GM06990 (cell line): ENCODE measurements around the gene PNKP.

Experiments used
- DNase-seq: peaks from one replicate; pipeline ENCODE4 v3.0.0-alpha.2; 2011; ENCODE audit not compliant: insufficient read length; ENCODE audit errors: extremely low read depth
- H3K27me3 ChIP-seq: replicated peaks from 2 replicates; pipeline ENCODE4 v1.6.0; 2011; ENCODE audit warnings: low read length; ENCODE audit not compliant: control insufficient read depth, insufficient read depth
- H3K36me3 ChIP-seq: 2 replicates; pipeline ENCODE4 v1.5.1; 2011; ENCODE audit warnings: low read length; ENCODE audit not compliant: control insufficient read depth, insufficient read depth
- H3K4me3 ChIP-seq: replicated peaks from 2 replicates; pipeline ENCODE4 v1.5.1; 2011; ENCODE audit warnings: low read depth, mild to moderate bottlenecking, control low read depth, low read length
- CTCF ChIP-seq: IDR thresholded peaks from 2 replicates; pipeline ENCODE4 v1.5.1; 2011; ENCODE audit warnings: low read length, control low read depth, mild to moderate bottlenecking, inconsistent platforms; ENCODE audit not compliant: insufficient read depth, poor library complexity, severe bottlenecking

Gene PNKP

GRCh38 chr19:49857838-49858087, 9.6 kb downstream of the PNKP start:
- DNase-seq, result no peak
- Histone ChIP-seq H3K4me3 (no peak overlapping the region), H3K36me3 (peaks cover 38% of the 10 kb centered on the region), H3K27me3 (no peaks in the 10 kb centered on the region)
- TF ChIP-seq CTCF, result no peak

DNA sequence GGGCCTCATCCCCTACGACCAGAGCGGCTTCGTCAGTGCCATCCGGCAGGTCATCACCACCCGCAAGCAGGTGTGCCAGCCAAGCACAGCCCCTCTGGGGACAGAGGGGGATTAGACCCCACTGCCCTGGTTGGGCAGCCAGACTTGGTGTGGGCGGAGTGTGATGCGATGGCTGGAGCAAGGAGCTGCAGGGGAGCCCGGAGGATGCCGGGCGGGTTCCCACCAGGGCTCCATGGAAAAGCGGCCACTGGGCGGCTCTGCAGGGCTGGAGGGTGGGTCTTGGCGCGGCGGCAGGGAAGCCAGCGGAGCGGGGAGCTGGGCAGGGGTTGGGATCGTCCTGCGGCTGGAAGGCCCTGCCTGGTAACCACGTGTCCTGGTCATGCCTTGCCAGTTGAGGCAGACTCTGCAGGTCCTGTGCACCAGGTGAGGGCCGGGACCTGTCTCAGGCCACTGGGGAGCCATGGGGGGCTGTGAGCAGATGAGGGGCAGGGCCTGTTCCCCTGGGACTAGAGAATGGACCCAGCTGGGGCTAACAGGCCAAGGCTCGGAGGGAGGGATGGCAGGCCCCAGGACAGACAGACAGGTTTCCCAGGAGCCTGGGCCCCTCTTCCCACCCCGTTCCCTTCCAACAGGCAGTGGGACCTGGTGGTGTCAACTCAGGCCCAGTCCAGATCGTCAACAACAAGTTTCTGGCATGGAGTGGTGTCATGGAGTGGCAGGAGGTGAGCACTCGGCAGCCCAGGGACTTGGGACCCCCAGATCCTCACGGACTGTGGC, 10.1 kb downstream of the PNKP start:
- H3K36me3 ChIP-seq, result peaks cover 36% of the 10 kb centered on the region
- no peak for TF ChIP-seq CTCF
- DNase-seq, result no peak
- no peak overlapping the region for H3K4me3 ChIP-seq
- H3K27me3 ChIP-seq, result no peaks in the 10 kb centered on the region

DNA sequence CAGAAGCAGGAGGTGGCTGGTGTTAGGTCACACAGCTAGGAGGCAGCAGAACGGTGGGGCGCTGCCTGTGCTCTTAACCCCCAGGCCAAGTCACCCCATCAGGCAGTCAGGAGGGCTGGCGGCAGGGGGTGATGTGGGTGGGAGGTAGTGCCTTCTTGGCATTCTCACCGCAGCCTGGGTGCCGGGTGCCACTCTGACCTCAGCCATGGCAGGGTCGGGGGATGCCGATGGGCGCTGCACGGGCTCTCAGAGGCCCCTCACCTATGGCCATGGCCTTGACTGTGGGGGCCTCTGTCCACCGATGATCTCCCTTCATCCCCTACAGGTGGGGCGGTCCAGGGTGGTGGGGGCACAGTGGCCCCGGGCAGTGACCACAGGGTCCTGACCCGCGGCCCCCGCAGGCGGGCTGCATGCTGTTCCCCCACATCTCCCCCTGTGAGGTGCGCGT, 10.8 kb downstream of the PNKP start:
- H3K36me3 ChIP-seq, result peaks cover 31% of the 10 kb centered on the region
- TF ChIP-seq CTCF, result no peak

GRCh38 chr19:49855676-49856573, 11.5 kb downstream of the PNKP start:
- TF ChIP-seq CTCF, result no peak
- Histone ChIP-seq H3K27me3 (no peaks in the 10 kb centered on the region), H3K4me3 (no peak overlapping the region), H3K36me3 (peaks cover 28% of the 10 kb centered on the region)
- no peak for DNase-seq

More for the DNA sequence above, 10.8 kb downstream of the PNKP start:
- no peak overlapping the region for H3K4me3 ChIP-seq
- H3K27me3 ChIP-seq, result no peaks in the 10 kb centered on the region
- DNase-seq, result no peak

GRCh38 chr19:49855277-49855675, 12.1 kb downstream of the PNKP start:
- H3K36me3 ChIP-seq, result peaks cover 25% of the 10 kb centered on the region
- no peak overlapping the region for H3K4me3 ChIP-seq
- TF ChIP-seq CTCF, result no peak
- no peak for DNase-seq
- no peaks in the 10 kb centered on the region for H3K27me3 ChIP-seq
